Testis (tissue), 3 donors: ENCODE measurements around the gene MILR1. TPM values are rescaled to one million over a fixed set of nuclear protein-coding genes. Genes with fewer than 3 reads are reported as not detected.

Experiments
- DNase-seq: peaks from one replicate; pipeline ENCODE4 v3.0.0-alpha.2; 2019
- H3K27ac ChIP-seq, 2 donors: fragments of 200-600 bp; sonication (generic); one replicate each; pipeline ENCODE4 v1.5.1; 2019
- H3K27me3 ChIP-seq: fragments of 200-600 bp; sonication (generic); one replicate; pipeline ENCODE4 v1.5.1; 2019
- H3K36me3 ChIP-seq: fragments of 200-600 bp; sonication (generic); one replicate; pipeline ENCODE4 v1.5.1; 2017; ENCODE audit warnings: low read depth; ENCODE audit errors: missing control alignments
- H3K4me1 ChIP-seq: fragments of 200-600 bp; sonication (generic); one replicate; pipeline ENCODE4 v1.5.1; 2019
- H3K4me3 ChIP-seq, 2 donors: fragments of 200-600 bp; sonication (generic); one replicate each; pipeline ENCODE4 v1.5.1; 2017 to 2019
- H3K9me3 ChIP-seq: fragments of 200-600 bp; sonication (generic); one replicate; pipeline ENCODE4 v1.5.1; 2017
- CTCF ChIP-seq, 3 experiments: fragments of 450-650 bp in 2 of 3; fragments of 200-600 bp in 1 of 3; sonication (generic) in 1 of 3; IDR thresholded peaks; one replicate each; pipeline ENCODE4 v1.5.1; 2016 to 2019; ENCODE audit warnings: antibody characterized with exemption in 3 of 3, mild to moderate bottlenecking in 2 of 3, moderate library complexity in 1 of 3
- POLR2A ChIP-seq: fragments of 450-650 bp; IDR thresholded peaks from one replicate; pipeline ENCODE4 v1.6.1; 2017; ENCODE audit warnings: antibody characterized with exemption, mild to moderate bottlenecking, moderate library complexity
- WGBS, 2 donors: methylation state at CpG; one replicate each; pipeline ENCODE4 v1.1.5; 2018; 5-methylcytosine and 5-hydroxymethylcytosine counted together
- intact Hi-C: fragments of 100-400 bp; cut with DNase I; formaldehyde crosslinking; loops from one replicate; pipeline ENCODE4 v1.15.1; 2023; ENCODE audit warnings: low total_unique reads
- polyA plus RNA-seq: library from polyadenylated mRNA; stranded (reverse); fragments of 350-450 nt; fragmentation: Illumina TruSeq; extraction: RNeasy Lipid Tissue Mini Kit (QIAGEN cat#74804); gene quantifications from one replicate; pipeline ENCODE4 v1.2.3, GENCODE V29; 2014; ENCODE audit warnings: low read depth, low replicate concordance; ENCODE audit not compliant: insufficient read depth
- total RNA-seq, 2 donors: library from RNA; depleted of rRNA; stranded (reverse); fragments of >200 nt; gene quantifications; one replicate each; pipeline ENCODE4 v1.2.3, GENCODE V29; 2016

The MILR1 gene
- total and polyA plus RNA-seq, 3 donors from 2014 or later, result 3.1 to 5.5 (median 3.7) TPM

- Histone ChIP-seq H3K27me3 (no peaks in the 10 kb centered on the region), H3K27ac (peak overlapping the region; percentile 98 to 100), H3K36me3 (no peaks in the 10 kb centered on the region), H3K4me1 (peaks cover 18% of the 10 kb centered on the region), H3K4me3 (peak overlapping the region; percentile 98), H3K9me3 (no peaks in the 10 kb centered on the region)
- 0% methylated on average over 32 to 70 of the region's 76 CpGs for WGBS, 2 donors
- TF ChIP-seq POLR2A (no peak), CTCF (IDR thresholded peaks at IDR 0.05) (peak in 1 of 3 experiments; percentile 17)
- intact Hi-C loops, result no loop called here
- peak; percentile 92 for DNase-seq
These were observed 56.7 kb downstream of the MILR1 start for GRCh38 chr17:64505340-64506200.

- TF ChIP-seq POLR2A (peak; percentile 81), CTCF (IDR thresholded peaks at IDR 0.05) (peak in 1 of 3 experiments; percentile 6)
These were observed 57.3 kb downstream of the MILR1 start, which contains the start of gene DDX5 for GRCh38 chr17:64506201-64506575. Gene DDX5, minus strand, starts transcription at chr17:64506289. Its CDS starts 170 bp downstream, at chr17:64506119.

GRCh38 chr17:64506576-64507412, 57.9 kb downstream of the MILR1 start, which contains the start of gene CEP95:
Gene CEP95, plus strand, starts transcription at chr17:64506977. Its CDS starts 121 bp downstream, at chr17:64507098.
- Histone ChIP-seq H3K4me1 (peaks cover 14% of the 10 kb centered on the region), H3K27me3 (no peaks in the 10 kb centered on the region), H3K27ac (peak within 1 kb of the TSS; percentile 98 to 100), H3K4me3 (peak within 1 kb of the TSS; percentile 98), H3K36me3 (no peaks in the 10 kb centered on the region), H3K9me3 (no peaks in the 10 kb centered on the region)
- intact Hi-C loops, result no loop called here
- WGBS, 2 donors, result 0 to 1% methylated on average over 20 to 77 of the region's 77 CpGs
- TF ChIP-seq CTCF (IDR thresholded peaks at IDR 0.05) (no peak), POLR2A (no peak)
- peak; percentile 97 for DNase-seq

More at GRCh38 chr17:64506201-64506575, 57.3 kb downstream of the MILR1 start, which contains the start of gene DDX5:
- H3K36me3 ChIP-seq, result no peaks in the 10 kb centered on the region
- WGBS, 2 donors, result 0% methylated on average over 11 to 31 of the region's 31 CpGs
- H3K9me3 ChIP-seq, result no peaks in the 10 kb centered on the region
- intact Hi-C loops, result no loop called here
- peak within 1 kb of the TSS; percentile 98 for H3K4me3 ChIP-seq
- peak; percentile 98 for DNase-seq
- no peaks in the 10 kb centered on the region for H3K27me3 ChIP-seq
- peak within 1 kb of the TSS; percentile 98 to 100 for H3K27ac ChIP-seq
- peaks cover 14% of the 10 kb centered on the region for H3K4me1 ChIP-seq

GRCh38 chr17:64507413-64507782, 58.5 kb downstream of the MILR1 start:
- Histone ChIP-seq H3K4me1 (peaks cover 14% of the 10 kb centered on the region), H3K9me3 (no peaks in the 10 kb centered on the region), H3K4me3 (peak overlapping the region; percentile 98), H3K27ac (peak overlapping the region; percentile 98 to 100), H3K27me3 (no peaks in the 10 kb centered on the region), H3K36me3 (no peaks in the 10 kb centered on the region)
- 0% methylated on average over 13 of the region's 13 CpGs for WGBS, 2 donors
- no peak for DNase-seq
- TF ChIP-seq POLR2A, result no peak
- peak in 2 of 3 experiments; percentile 9 to 33 for TF ChIP-seq CTCF (IDR thresholded peaks at IDR 0.05)
- intact Hi-C loops, result no loop called here
